ENCODE data around the gene PPT2. TPM values are rescaled to one million over a fixed set of nuclear protein-coding genes. Genes with fewer than 3 reads are reported as not detected.
A peak's percentile ranks its signal among the peaks of the same experiment; 100 is the strongest.
"Not testable (repeated sequence)": the region's sequence is repeated elsewhere in the genome, so short reads cannot be mapped to it uniquely, and the experiment has no call there.

Gene PPT2
- total RNA-seq, 1 donor from 2014 or later: 11.3 TPM

GRCh38 chr6:32132110-32132509 lies 21.8 kb upstream of the PPT2 start:
- H3K4me3 Mint-ChIP-seq: no peak overlapping the region
- DNase-seq: no peak
- peaks cover 26% of the 10 kb centered on the region for H3K4me1 Mint-ChIP-seq
- intact Hi-C loops (cut with micrococcal nuclease): no loop called here
- no peaks in the 10 kb centered on the region for H3K9me3 Mint-ChIP-seq
- H3K27me3 Mint-ChIP-seq: peaks cover 15% of the 10 kb centered on the region
- H3K27ac Mint-ChIP-seq: no peak overlapping the region
- H3K36me3 Mint-ChIP-seq (ENCODE audit: low read depth): peaks cover 3% of the 10 kb centered on the region

- Mint-ChIP-seq H3K27ac (no peak overlapping the region), H3K4me3 (no peak overlapping the region), H3K36me3 (ENCODE audit: low read depth) (no peaks in the 10 kb centered on the region), H3K27me3 (peaks cover 17% of the 10 kb centered on the region), H3K4me1 (peaks cover 12% of the 10 kb centered on the region), H3K9me3 (no peaks in the 10 kb centered on the region)
- no peak for DNase-seq
- intact Hi-C loops (cut with micrococcal nuclease): no loop called here
These were observed 20.2 kb upstream of the PPT2 start for GRCh38 chr6:32133786-32134185.

GRCh38 chr6:32137454-32137853 lies 16.5 kb upstream of the PPT2 start:
- H3K4me3 Mint-ChIP-seq: no peak overlapping the region
- H3K27ac Mint-ChIP-seq: no peak overlapping the region
- no peak for DNase-seq
- H3K4me1 Mint-ChIP-seq: no peaks in the 10 kb centered on the region
- intact Hi-C loops (cut with micrococcal nuclease): no loop called here
- H3K27me3 Mint-ChIP-seq: peaks cover 25% of the 10 kb centered on the region
- no peaks in the 10 kb centered on the region for H3K9me3 Mint-ChIP-seq
- H3K36me3 Mint-ChIP-seq (ENCODE audit: low read depth): no peaks in the 10 kb centered on the region

GRCh38 chr6:32139590-32139989 lies 14.4 kb upstream of the PPT2 start:
- intact Hi-C loops (cut with micrococcal nuclease): no loop called here
- Mint-ChIP-seq H3K27me3 (peaks cover 21% of the 10 kb centered on the region), H3K9me3 (no peaks in the 10 kb centered on the region), H3K4me1 (no peaks in the 10 kb centered on the region), H3K27ac (no peak overlapping the region), H3K4me3 (no peak overlapping the region), H3K36me3 (ENCODE audit: low read depth) (no peaks in the 10 kb centered on the region)
- DNase-seq: no peak

GRCh38 chr6:32140420-32141046 lies 13.4 kb upstream of the PPT2 start:
- Mint-ChIP-seq H3K36me3 (ENCODE audit: low read depth) (no peaks in the 10 kb centered on the region), H3K27me3 (peaks cover 19% of the 10 kb centered on the region), H3K9me3 (no peaks in the 10 kb centered on the region), H3K4me3 (no peak overlapping the region), H3K4me1 (no peaks in the 10 kb centered on the region), H3K27ac (no peak overlapping the region)
- intact Hi-C loops (cut with micrococcal nuclease): no loop called here
- no peak for DNase-seq

- H3K9me3 Mint-ChIP-seq; H3K36me3 Mint-ChIP-seq (ENCODE audit: low read depth); intact Hi-C loops (cut with micrococcal nuclease); DNase-seq; H3K4me3 Mint-ChIP-seq; H3K27ac Mint-ChIP-seq: not testable (repeated sequence)
- Mint-ChIP-seq H3K27me3 (peaks cover 49% of the 10 kb centered on the region), H3K4me1 (peaks cover 12% of the 10 kb centered on the region)
These were observed 9.7 kb upstream of the PPT2 start for GRCh38 chr6:32144238-32144637.

- Mint-ChIP-seq H3K9me3 (no peaks in the 10 kb centered on the region), H3K27ac (no peak overlapping the region), H3K4me3 (no peak overlapping the region), H3K4me1 (peaks cover 18% of the 10 kb centered on the region), H3K36me3 (ENCODE audit: low read depth) (no peaks in the 10 kb centered on the region), H3K27me3 (peaks cover 59% of the 10 kb centered on the region)
- no peak for DNase-seq
- intact Hi-C loops (cut with micrococcal nuclease): no loop called here
These were observed 7.7 kb upstream of the PPT2 start for GRCh38 chr6:32146287-32146686.

- intact Hi-C loops (cut with micrococcal nuclease): no loop called here
These were observed 7.3 kb upstream of the PPT2 start for GRCh38 chr6:32146687-32147086.

GRCh38 chr6:32147401-32148132 lies 6.4 kb upstream of the PPT2 start:
- no peak for DNase-seq
- H3K4me3 Mint-ChIP-seq: no peak overlapping the region
- peaks cover 22% of the 10 kb centered on the region for H3K4me1 Mint-ChIP-seq
- intact Hi-C loops (cut with micrococcal nuclease): no loop called here
- no peak overlapping the region for H3K27ac Mint-ChIP-seq
- H3K27me3 Mint-ChIP-seq: peaks cover 61% of the 10 kb centered on the region
- H3K9me3 Mint-ChIP-seq: no peaks in the 10 kb centered on the region
- H3K36me3 Mint-ChIP-seq (ENCODE audit: low read depth): no peaks in the 10 kb centered on the region

More at GRCh38 chr6:32146687-32147086, 7.3 kb upstream of the PPT2 start:
- peaks cover 59% of the 10 kb centered on the region for H3K27me3 Mint-ChIP-seq
- no peak overlapping the region for H3K4me3 Mint-ChIP-seq
- DNase-seq: no peak
- no peaks in the 10 kb centered on the region for H3K36me3 Mint-ChIP-seq (ENCODE audit: low read depth)
- H3K9me3 Mint-ChIP-seq: no peaks in the 10 kb centered on the region
- peaks cover 20% of the 10 kb centered on the region for H3K4me1 Mint-ChIP-seq
- no peak overlapping the region for H3K27ac Mint-ChIP-seq

GRCh38 chr6:32148289-32149091 lies 5.5 kb upstream of the PPT2 start:
- H3K36me3 Mint-ChIP-seq (ENCODE audit: low read depth): no peaks in the 10 kb centered on the region
- no peaks in the 10 kb centered on the region for H3K9me3 Mint-ChIP-seq
- H3K27me3 Mint-ChIP-seq: peaks cover 69% of the 10 kb centered on the region
- peak overlapping the region; percentile 86 for H3K4me3 Mint-ChIP-seq
- H3K27ac Mint-ChIP-seq: peak overlapping the region; percentile 55
- H3K4me1 Mint-ChIP-seq: peaks cover 29% of the 10 kb centered on the region
- intact Hi-C loops (cut with micrococcal nuclease): no loop called here
- DNase-seq: peak; percentile 93

GRCh38 chr6:32149092-32149755 lies 4.7 kb upstream of the PPT2 start:
- intact Hi-C loops (cut with micrococcal nuclease): no loop called here
- peaks cover 29% of the 10 kb centered on the region for H3K4me1 Mint-ChIP-seq
- no peaks in the 10 kb centered on the region for H3K36me3 Mint-ChIP-seq (ENCODE audit: low read depth)
- no peak for DNase-seq
- peak overlapping the region; percentile 55 for H3K27ac Mint-ChIP-seq
- H3K9me3 Mint-ChIP-seq: no peaks in the 10 kb centered on the region
- peak overlapping the region; percentile 86 for H3K4me3 Mint-ChIP-seq
- peaks cover 69% of the 10 kb centered on the region for H3K27me3 Mint-ChIP-seq

GRCh38 chr6:32149932-32150870 lies 3.7 kb upstream of the PPT2 start:
- H3K9me3 Mint-ChIP-seq: no peaks in the 10 kb centered on the region
- H3K4me3 Mint-ChIP-seq: peak overlapping the region; percentile 13
- H3K27ac Mint-ChIP-seq: no peak overlapping the region
- H3K4me1 Mint-ChIP-seq: peaks cover 35% of the 10 kb centered on the region
- no peaks in the 10 kb centered on the region for H3K36me3 Mint-ChIP-seq (ENCODE audit: low read depth)
- DNase-seq: no peak
- H3K27me3 Mint-ChIP-seq: peaks cover 66% of the 10 kb centered on the region
- intact Hi-C loops (cut with micrococcal nuclease): loop anchor here (10.0 kb wide), 1 partner anchor 105 kb away; no protein-coding TSS in a partner anchor

Data from activated CD4-positive, alpha-beta T cell treated with anti-CD3 and anti-CD28 coated beads, Interleukin-2, amount 10 ng/mL, durations not matched to agents 24 days and 14 days (primary cell).